ENCODE results near the gene TSC22D3.
"Not testable (repeated sequence)": the region's sequence is repeated elsewhere in the genome, so short reads cannot be mapped to it uniquely, and the experiment has no call there.

TSC22D3 gene

DNA sequence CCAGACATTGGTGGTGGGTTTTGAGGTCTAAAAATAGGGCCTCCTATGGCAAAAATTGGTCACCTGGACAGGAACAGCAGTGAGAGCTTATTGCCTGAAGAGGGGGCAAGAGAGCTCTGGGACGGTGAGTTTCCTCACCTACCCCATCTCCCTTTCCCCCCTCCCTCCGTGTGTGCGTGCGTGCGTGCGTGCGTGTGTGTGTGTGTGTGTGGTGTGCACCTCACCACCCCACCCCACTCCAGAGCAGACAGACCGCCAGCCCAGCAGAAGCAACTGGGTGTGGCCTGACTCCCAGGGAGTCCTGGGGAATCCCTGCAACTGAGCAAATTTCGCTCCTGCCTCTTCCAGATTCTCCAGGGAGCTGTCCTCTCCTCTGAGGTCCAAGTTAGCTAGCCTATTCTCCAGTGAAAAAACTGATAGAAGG is 102.6 kb downstream of the TSC22D3 start:
- H3K4me3 ChIP-seq, result no peak overlapping the region
- in situ Hi-C loops (cut with MboI; ENCODE audit: low sequenced_read_pairs), result loop anchor here (25.0 kb wide), 1 partner anchor 389 kb away; no protein-coding TSS in a partner anchor
- peak; percentile 74 to 91 for DNase-seq (ENCODE audit: low spot score in 2 of 2)

GRCh38 chrX:107671256-107671655 is 104.3 kb downstream of the TSC22D3 start:
- not testable (repeated sequence) for H3K36me3 ChIP-seq (replicated peaks); DNase-seq (ENCODE audit: low spot score in 2 of 2); H3K4me3 ChIP-seq; H3K27me3 ChIP-seq (ENCODE audit: low read depth); H3K9me3 ChIP-seq
- in situ Hi-C loops (cut with MboI; ENCODE audit: low sequenced_read_pairs), result loop anchor here (25.0 kb wide), 1 partner anchor 391 kb away; no protein-coding TSS in a partner anchor
- H3K4me1 ChIP-seq, result peaks cover 28% of the 10 kb centered on the region

More for the DNA sequence above, 102.6 kb downstream of the TSC22D3 start:
- H3K27me3 ChIP-seq (ENCODE audit: low read depth), result no peaks in the 10 kb centered on the region
- H3K4me1 ChIP-seq, result peaks cover 36% of the 10 kb centered on the region
- no peaks in the 10 kb centered on the region for H3K9me3 ChIP-seq
- no peaks in the 10 kb centered on the region for H3K36me3 ChIP-seq (replicated peaks)

DNA sequence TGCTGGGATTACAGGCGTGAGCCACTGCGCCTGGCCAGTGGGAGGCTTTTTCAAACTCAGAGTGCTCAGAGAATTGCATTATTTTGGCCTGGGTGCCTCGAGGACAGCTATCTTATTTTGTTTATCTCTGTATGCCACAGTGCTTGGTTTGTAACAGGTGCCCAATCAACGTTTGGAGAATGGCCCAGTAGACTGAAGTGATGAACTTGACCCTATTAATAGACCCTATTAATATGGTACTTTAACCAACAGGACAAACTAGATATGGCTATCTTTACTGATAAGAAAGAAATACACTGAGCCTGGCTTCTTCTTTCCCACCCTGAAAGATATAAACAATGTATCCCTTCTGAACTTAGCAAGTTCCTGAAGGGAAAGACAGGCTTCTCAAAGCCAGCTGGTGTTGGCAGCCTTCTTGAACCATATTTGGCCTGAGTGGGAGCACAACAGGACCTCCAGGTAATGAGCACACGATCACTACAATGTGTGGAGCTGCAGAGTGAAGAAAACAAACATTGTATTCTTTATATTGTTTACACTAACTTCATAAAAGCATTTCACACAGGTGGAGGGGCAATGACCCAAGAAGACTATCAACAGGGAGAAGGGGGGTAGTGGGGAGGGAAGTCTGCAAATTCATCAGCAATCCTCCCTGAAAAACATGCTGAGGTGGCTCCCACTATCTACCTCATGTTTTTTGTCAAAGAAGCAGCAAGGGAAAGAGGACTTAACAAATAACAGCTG is 105.5 kb downstream of the TSC22D3 start:
- in situ Hi-C loops (cut with MboI; ENCODE audit: low sequenced_read_pairs), result loop anchor here (10.0 to 25.0 kb wide), 2 partner anchors 225 to 392 kb away; no protein-coding TSS in a partner anchor
- Histone ChIP-seq H3K9me3 (no peaks in the 10 kb centered on the region), H3K36me3 (replicated peaks) (no peaks in the 10 kb centered on the region), H3K4me3 (no peak overlapping the region), H3K4me1 (peaks cover 21% of the 10 kb centered on the region), H3K27me3 (ENCODE audit: low read depth) (no peaks in the 10 kb centered on the region)
- no peak for DNase-seq (ENCODE audit: low spot score in 2 of 2)

GRCh38 chrX:107669261-107669660 is 106.3 kb downstream of the TSC22D3 start:
- H3K36me3 ChIP-seq (replicated peaks), result 0 out of 2 replicates have a peak, but pooled peaks cover 2% of the 10 kb centered on the region
- no peak for DNase-seq (ENCODE audit: low spot score in 2 of 2)
- H3K4me1 ChIP-seq, result peaks cover 13% of the 10 kb centered on the region
- H3K9me3 ChIP-seq, result no peaks in the 10 kb centered on the region
- in situ Hi-C loops (cut with MboI; ENCODE audit: low sequenced_read_pairs), result loop anchor here (10.0 to 25.0 kb wide), 2 partner anchors 226 to 393 kb away; no protein-coding TSS in a partner anchor
- no peak overlapping the region for H3K4me3 ChIP-seq
- no peaks in the 10 kb centered on the region for H3K27me3 ChIP-seq (ENCODE audit: low read depth)

- in situ Hi-C loops (cut with MboI; ENCODE audit: low sequenced_read_pairs), result loop anchor here (10.0 to 25.0 kb wide), 2 partner anchors 226 to 394 kb away; no protein-coding TSS in a partner anchor
- not testable (repeated sequence) for H3K36me3 ChIP-seq (replicated peaks)
Measured at GRCh38 chrX:107668710-107669109, 106.9 kb downstream of the TSC22D3 start.

GRCh38 chrX:107667426-107667825 is 108.2 kb downstream of the TSC22D3 start:
- DNase-seq (ENCODE audit: low spot score in 2 of 2), result no peak
- H3K4me3 ChIP-seq, result no peak overlapping the region
- in situ Hi-C loops (cut with MboI; ENCODE audit: low sequenced_read_pairs), result loop anchor here (10.0 to 25.0 kb wide), 2 partner anchors 227 to 395 kb away; no protein-coding TSS in a partner anchor
- no peaks in the 10 kb centered on the region for H3K27me3 ChIP-seq (ENCODE audit: low read depth)
- 0 out of 2 replicates have a peak, but pooled peaks cover 5% of the 10 kb centered on the region for H3K36me3 ChIP-seq (replicated peaks)
- no peaks in the 10 kb centered on the region; the same call in 1 of the 2 replicates for H3K4me1 ChIP-seq
- no peaks in the 10 kb centered on the region for H3K9me3 ChIP-seq

More at GRCh38 chrX:107668710-107669109, 106.9 kb downstream of the TSC22D3 start:
- not testable (repeated sequence) for DNase-seq (ENCODE audit: low spot score in 2 of 2); H3K9me3 ChIP-seq; H3K4me1 ChIP-seq; H3K4me3 ChIP-seq; H3K27me3 ChIP-seq (ENCODE audit: low read depth)

DNA sequence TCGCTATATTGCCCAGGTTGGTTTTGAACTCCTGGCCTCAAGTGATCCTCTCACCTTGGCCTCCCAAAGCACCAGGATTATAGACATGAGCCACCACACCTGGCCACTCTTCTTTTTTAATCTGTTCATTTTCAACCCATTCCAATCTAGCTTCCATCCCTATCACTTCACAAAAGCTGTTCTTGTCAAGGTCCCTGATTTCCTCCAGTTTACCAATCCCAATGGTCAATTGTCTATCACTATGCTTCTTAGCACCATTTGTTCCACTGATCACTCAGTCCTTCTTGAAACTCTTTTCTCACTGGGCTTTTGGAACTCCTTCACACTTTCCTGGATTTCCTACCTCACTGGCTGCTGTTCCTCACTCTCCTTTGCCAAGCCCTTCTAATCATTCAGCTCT is 108.7 kb downstream of the TSC22D3 start:
- Histone ChIP-seq H3K4me3 (no peak overlapping the region), H3K4me1 (peaks cover 4% of the 10 kb centered on the region), H3K9me3 (no peaks in the 10 kb centered on the region), H3K36me3 (replicated peaks) (0 out of 2 replicates have a peak, but pooled peaks cover 5% of the 10 kb centered on the region), H3K27me3 (ENCODE audit: low read depth) (no peaks in the 10 kb centered on the region)
- no peak for DNase-seq (ENCODE audit: low spot score in 2 of 2)
- in situ Hi-C loops (cut with MboI; ENCODE audit: low sequenced_read_pairs), result loop anchor here (10.0 to 25.0 kb wide), 2 partner anchors 228 to 395 kb away; no protein-coding TSS in a partner anchor
